GM20000 (cell line): ENCODE results near the gene CPNE9.
"Not testable (repeated sequence)": the region's sequence is repeated elsewhere in the genome, so short reads cannot be mapped to it uniquely, and the experiment has no call there.

Source experiments
- DNase-seq: peaks from one replicate; pipeline ENCODE4 v3.0.0; 2012; ENCODE audit warnings: low spot score
- TF ChIP-seq, protein P1 (sequence below): IDR thresholded peaks from 2 replicates; pipeline ENCODE4 v1.5.1; 2012; ENCODE audit warnings: mild to moderate bottlenecking, control low read depth; ENCODE audit errors: extremely low read depth, missing control alignments

The CPNE9 gene

GRCh38 chr3:9769426-9770275 lies 66.0 kb downstream of the CPNE9 start, which contains the start of gene CAMK1:
CAMK1 (minus strand) TSS chr3:9769947; CDS start chr3:9767749, 2,198 bp downstream.
- peak; percentile 79 for DNase-seq

GRCh38 chr3:9770276-9770812 lies 66.7 kb downstream of the CPNE9 start:
- no peak for DNase-seq
- TF ChIP-seq, protein P1, sequence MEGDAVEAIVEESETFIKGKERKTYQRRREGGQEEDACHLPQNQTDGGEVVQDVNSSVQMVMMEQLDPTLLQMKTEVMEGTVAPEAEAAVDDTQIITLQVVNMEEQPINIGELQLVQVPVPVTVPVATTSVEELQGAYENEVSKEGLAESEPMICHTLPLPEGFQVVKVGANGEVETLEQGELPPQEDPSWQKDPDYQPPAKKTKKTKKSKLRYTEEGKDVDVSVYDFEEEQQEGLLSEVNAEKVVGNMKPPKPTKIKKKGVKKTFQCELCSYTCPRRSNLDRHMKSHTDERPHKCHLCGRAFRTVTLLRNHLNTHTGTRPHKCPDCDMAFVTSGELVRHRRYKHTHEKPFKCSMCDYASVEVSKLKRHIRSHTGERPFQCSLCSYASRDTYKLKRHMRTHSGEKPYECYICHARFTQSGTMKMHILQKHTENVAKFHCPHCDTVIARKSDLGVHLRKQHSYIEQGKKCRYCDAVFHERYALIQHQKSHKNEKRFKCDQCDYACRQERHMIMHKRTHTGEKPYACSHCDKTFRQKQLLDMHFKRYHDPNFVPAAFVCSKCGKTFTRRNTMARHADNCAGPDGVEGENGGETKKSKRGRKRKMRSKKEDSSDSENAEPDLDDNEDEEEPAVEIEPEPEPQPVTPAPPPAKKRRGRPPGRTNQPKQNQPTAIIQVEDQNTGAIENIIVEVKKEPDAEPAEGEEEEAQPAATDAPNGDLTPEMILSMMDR = no peak

More at GRCh38 chr3:9769426-9770275, 66.0 kb downstream of the CPNE9 start, which contains the start of gene CAMK1:
- TF ChIP-seq, protein P1 = no peak

GRCh38 chr3:9771007-9771406 lies 67.4 kb downstream of the CPNE9 start:
- not testable (repeated sequence) for DNase-seq

DNA sequence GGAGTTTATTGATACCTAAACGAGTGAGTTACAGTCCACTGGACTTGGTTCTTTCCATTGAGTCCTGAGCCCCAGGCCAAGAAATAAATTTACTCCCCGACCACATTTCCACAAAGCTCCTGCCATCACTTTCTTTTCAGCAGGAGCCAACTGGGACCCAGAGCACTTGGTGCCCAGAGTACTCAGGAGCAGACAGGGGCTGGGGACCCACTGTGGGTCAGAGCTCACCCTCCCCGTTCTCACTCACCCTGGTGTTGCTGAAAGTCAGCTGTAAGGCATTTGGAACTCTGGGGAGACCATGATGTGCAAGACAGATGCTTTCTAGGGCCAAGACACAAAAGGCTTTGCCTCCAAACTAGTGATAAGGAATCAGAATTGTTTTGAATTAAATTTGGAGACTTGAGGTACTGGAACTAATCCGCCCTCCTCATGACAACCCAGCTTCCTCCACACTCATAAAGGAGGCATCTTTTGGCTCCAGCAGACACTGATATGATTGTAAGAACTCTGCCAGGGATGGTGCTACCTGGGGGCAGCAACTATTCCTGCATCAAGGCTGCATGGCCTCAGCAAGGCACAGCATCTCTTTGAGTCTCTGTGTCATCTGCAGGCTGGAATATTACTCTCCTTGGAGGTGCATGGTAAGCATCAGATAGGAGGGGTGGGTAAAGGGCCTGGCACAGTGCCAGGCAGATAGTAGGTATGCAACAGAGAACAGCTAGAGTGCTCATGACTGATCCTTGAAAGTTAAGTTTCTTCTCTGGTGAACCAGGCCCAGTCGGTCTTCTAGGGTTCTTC lies 73.5 kb downstream of the CPNE9 start:
- DNase-seq = no peak
- TF ChIP-seq, protein P1 = no peak

- TF ChIP-seq, protein P1 = no peak
- DNase-seq = no peak
These were observed 74.0 kb downstream of the CPNE9 start for GRCh38 chr3:9777694-9778021.

DNA sequence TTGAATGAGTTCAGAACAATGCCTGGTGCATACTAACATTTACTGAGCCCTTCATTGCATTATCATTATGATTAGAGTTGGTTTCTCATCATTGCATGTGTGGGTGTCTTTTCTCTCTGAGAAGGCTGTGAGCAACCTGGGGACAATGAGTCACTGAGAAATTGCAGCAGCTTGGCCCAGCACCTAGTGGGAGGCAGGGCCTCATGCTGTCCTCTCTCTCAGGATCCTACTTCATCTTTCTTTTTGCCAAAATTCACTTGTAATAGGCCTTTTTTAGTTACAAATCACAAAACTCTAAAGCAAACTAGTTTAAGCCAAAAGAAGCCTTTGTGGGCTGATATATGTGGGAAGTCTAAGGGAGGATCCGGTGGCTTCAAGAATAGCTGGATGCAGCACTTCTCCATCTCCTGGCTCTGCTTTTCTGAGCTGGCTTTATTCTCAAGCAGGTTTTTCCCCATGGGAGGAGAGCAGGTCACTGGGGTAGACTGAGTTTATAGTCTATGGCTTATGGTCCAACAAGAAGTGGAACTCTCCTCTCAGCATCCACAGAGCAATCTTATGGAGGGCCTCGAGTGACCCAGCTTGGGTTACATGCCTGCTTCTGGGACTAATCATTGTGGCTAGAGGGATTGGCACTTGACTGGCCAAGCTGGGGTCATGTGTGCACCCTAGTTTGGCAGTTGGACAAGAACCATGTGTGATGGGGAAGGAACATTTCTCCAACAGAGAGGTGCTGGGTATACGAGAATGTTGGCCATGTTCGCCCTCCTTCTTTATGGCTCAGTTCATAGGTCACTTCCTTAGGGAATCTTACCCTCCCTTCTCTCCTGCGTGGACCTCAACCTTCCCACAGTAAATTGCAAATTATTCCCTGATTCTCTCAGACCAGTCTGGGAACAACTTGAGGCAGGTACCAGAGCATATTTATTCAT lies 74.8 kb downstream of the CPNE9 start:
- DNase-seq = no peak

More for the DNA sequence above, 74.8 kb downstream of the CPNE9 start:
- TF ChIP-seq, protein P1 = no peak
